H1 (cell line): Measurements from ENCODE around the gene ASB3. TPM values are rescaled to one million over a fixed set of nuclear protein-coding genes. Genes with fewer than 3 reads are reported as not detected.

Source experiments
- CTCF ChIA-PET: fragments of 300-600 bp; sonication (Branson Sonifier 250); formaldehyde crosslinking; loops from one replicate; lab custom pipeline; 2021; ENCODE audit not compliant: partially characterized antibody; lab: Charles Lee
- POLR2A ChIA-PET: fragments of 300-600 bp; sonication (Branson Sonifier 250); formaldehyde crosslinking; loops from one replicate; lab custom pipeline; 2021; ENCODE audit warnings: inconsistent platforms; ENCODE audit not compliant: partially characterized antibody; lab: Charles Lee
- DNase-seq, 2 experiments: peaks; one replicate each; pipeline versions ENCODE4 v3.0.0 to v3.0.0-alpha.2; 2010 to 2022; ENCODE audit warnings: low spot score in 2 of 2, low read depth in 1 of 2, mixed read lengths in 1 of 2
- FAIRE-seq: peaks from 2 replicates; lab custom pipeline; 2011; peaks lifted over from hg19 to GRCh38; lab: Jason Lieb, UNC
- H2AFZ ChIP-seq: 2 replicates; pipeline ENCODE4 v1.8.1; 2012; ENCODE audit warnings: low read length, inconsistent platforms
- H2AK5ac ChIP-seq: 2 replicates; pipeline ENCODE4 v1.6.1; 2013; ENCODE audit warnings: low read depth, low read length
- H2BK120ac ChIP-seq: replicated peaks from 2 replicates; pipeline ENCODE3; 2013; ENCODE audit warnings: low read depth, low read length, inconsistent platforms
- H2BK12ac ChIP-seq: 2 replicates; pipeline ENCODE4 v1.6.1; 2013; ENCODE audit warnings: low read depth, low read length
- H2BK15ac ChIP-seq: 2 replicates; pipeline ENCODE4 v1.6.1; 2013; ENCODE audit warnings: low read length
- H2BK20ac ChIP-seq: 2 replicates; pipeline ENCODE4 v1.6.1; 2013; ENCODE audit warnings: low read length
- H2BK5ac ChIP-seq: 2 replicates; pipeline ENCODE4 v1.6.1; 2013; ENCODE audit warnings: low read depth, low read length
- H3K14ac ChIP-seq: 2 replicates; pipeline ENCODE4 v1.6.1; 2013; ENCODE audit warnings: inconsistent platforms; ENCODE audit not compliant: insufficient read length
- H3K18ac ChIP-seq: 2 replicates; pipeline ENCODE4 v1.6.1; 2013; ENCODE audit warnings: low read length; ENCODE audit errors: extremely low read depth
- H3K23ac ChIP-seq: 2 replicates; pipeline ENCODE4 v1.6.1; 2013; ENCODE audit warnings: inconsistent platforms; ENCODE audit not compliant: insufficient read length
- H3K23me2 ChIP-seq: 2 replicates; pipeline ENCODE4 v1.6.1; 2013; ENCODE audit warnings: low read depth, low read length
- H3K27ac ChIP-seq: 2 replicates; pipeline ENCODE4 v1.6.1; 2011; ENCODE audit warnings: low read depth, low read length, inconsistent platforms
- H3K27me3 ChIP-seq, 4 experiments: replicated peaks in 1 of 4; 1 replicate in 1 of 4; 2 replicates in 3 of 4; pipeline versions ENCODE4 v1.6.1 to v1.8.1; 2011 to 2013; ENCODE audit warnings: low read length in 3 of 4, mild to moderate bottlenecking in 3 of 4, inconsistent platforms in 2 of 4, mixed read lengths in 2 of 4, moderate library complexity in 1 of 4; ENCODE audit not compliant: control insufficient read depth in 3 of 4, insufficient read depth in 3 of 4; ENCODE audit errors: extremely low read depth in 1 of 4
- H3K36me3 ChIP-seq, 4 experiments: 2 replicates each; pipeline versions ENCODE4 v1.6.1 to v1.8.1; 2011 to 2013; ENCODE audit warnings: mild to moderate bottlenecking in 4 of 4, low read length in 3 of 4, moderate library complexity in 2 of 4, control low read depth in 1 of 4, inconsistent platforms in 1 of 4; ENCODE audit not compliant: insufficient read depth in 4 of 4, control insufficient read depth in 2 of 4
- H3K4ac ChIP-seq: replicated peaks from 2 replicates; pipeline ENCODE3; 2013; ENCODE audit warnings: low read length, low read depth, mixed read lengths, inconsistent platforms; ENCODE audit not compliant: insufficient read length
- H3K4me1 ChIP-seq, 4 experiments: replicated peaks in 1 of 4; 1 replicate in 1 of 4; 2 replicates in 3 of 4; pipeline versions ENCODE4 v1.6.1 to v1.8.1; 2011 to 2013; ENCODE audit warnings: low read length in 3 of 4, inconsistent platforms in 2 of 4, mixed read lengths in 1 of 4; ENCODE audit not compliant: insufficient read depth in 4 of 4, control insufficient read depth in 3 of 4
- H3K4me2 ChIP-seq, 2 experiments: 2 replicates each; pipeline versions ENCODE4 v1.6.1 to v1.8.1; 2011 to 2013; ENCODE audit warnings: low read depth in 2 of 2, low read length in 2 of 2, control low read depth in 1 of 2, inconsistent platforms in 1 of 2, mild to moderate bottlenecking in 1 of 2; ENCODE audit not compliant: insufficient read depth in 1 of 2
- H3K4me3 ChIP-seq, 4 experiments: fragments of 200-600, 300-600 bp in 1 of 4; sonication (generic), shearing (Covaris generic), sonication (Bioruptor Twin) in 1 of 4; 2 replicates each; pipeline versions ENCODE4 v1.5.1 to v1.8.1; 2011 to 2016; ENCODE audit warnings: low read length in 4 of 4, low read depth in 3 of 4, control low read depth in 2 of 4, inconsistent platforms in 2 of 4, mild to moderate bottlenecking in 2 of 4, mixed read lengths in 1 of 4, moderate library complexity in 1 of 4; ENCODE audit not compliant: insufficient read depth in 2 of 4; ENCODE audit errors: extremely low read depth in 1 of 4
- H3K56ac ChIP-seq: replicated peaks from 2 replicates; pipeline ENCODE3; 2013; ENCODE audit warnings: low read depth, mild to moderate bottlenecking, mixed read lengths, low read length, inconsistent platforms; ENCODE audit not compliant: insufficient read length
- H3K79me1 ChIP-seq: 2 replicates; pipeline ENCODE4 v1.6.1; 2013; ENCODE audit warnings: low read depth, low read length, control low read depth
- H3K79me2 ChIP-seq, 2 experiments: 2 replicates each; pipeline versions ENCODE4 v1.6.1 to v1.8.1; 2012 to 2013; ENCODE audit warnings: low read length in 2 of 2, mild to moderate bottlenecking in 2 of 2, inconsistent platforms in 1 of 2; ENCODE audit not compliant: insufficient read depth in 2 of 2, control insufficient read depth in 1 of 2
- H3K9ac ChIP-seq, 4 experiments: replicated peaks in 1 of 4; 1 replicate in 1 of 4; 2 replicates in 3 of 4; pipeline versions ENCODE4 v1.6.1 to v1.8.1; 2011 to 2013; ENCODE audit warnings: low read depth in 3 of 4, low read length in 3 of 4, control low read depth in 2 of 4, mild to moderate bottlenecking in 2 of 4, moderate library complexity in 2 of 4, inconsistent platforms in 1 of 4; ENCODE audit errors: extremely low read depth in 1 of 4
- H3K9me3 ChIP-seq, 2 experiments: 2 replicates each; pipeline versions ENCODE4 v1.6.1 to v1.8.1; 2012 to 2013; ENCODE audit warnings: mild to moderate bottlenecking in 2 of 2, moderate library complexity in 2 of 2, control low read depth in 1 of 2, inconsistent platforms in 1 of 2, low read depth in 1 of 2, low read length in 1 of 2, mixed read lengths in 1 of 2; ENCODE audit not compliant: insufficient read depth in 2 of 2
- H4K20me1 ChIP-seq, 2 experiments: replicated peaks in 1 of 2; 2 replicates each; pipeline versions ENCODE3 to v1.8.1; 2011 to 2013; ENCODE audit warnings: inconsistent platforms in 2 of 2, low read length in 2 of 2, mild to moderate bottlenecking in 1 of 2; ENCODE audit not compliant: insufficient read depth in 2 of 2, control insufficient read depth in 1 of 2
- H4K5ac ChIP-seq: 2 replicates; pipeline ENCODE4 v1.6.1; 2013; ENCODE audit warnings: low read length, low read depth, mixed read lengths, inconsistent platforms; ENCODE audit not compliant: insufficient read length
- H4K8ac ChIP-seq: 2 replicates; pipeline ENCODE4 v1.8.0; 2013; ENCODE audit warnings: mild to moderate bottlenecking, moderate library complexity, low read length, inconsistent platforms; ENCODE audit not compliant: insufficient read depth; ENCODE audit errors: extremely low read depth
- H4K91ac ChIP-seq: replicated peaks from 2 replicates; pipeline ENCODE3; 2013; ENCODE audit warnings: low read length, mixed read lengths, inconsistent platforms; ENCODE audit not compliant: insufficient read length
- ATF2 ChIP-seq: IDR thresholded peaks from 2 replicates; pipeline ENCODE4 v1.6.1; 2012; ENCODE audit warnings: low read length, inconsistent platforms
- EP300 ChIP-seq, 2 experiments: IDR thresholded peaks; 1 replicate in 1 of 2; 2 replicates in 1 of 2; pipeline ENCODE4 v1.6.1; 2011 to 2012; ENCODE audit warnings: low read depth in 2 of 2, low read length in 2 of 2, mild to moderate bottlenecking in 2 of 2, borderline replicate concordance in 1 of 2, inconsistent platforms in 1 of 2, moderate library complexity in 1 of 2
- EZH2 ChIP-seq: fragments of 200-600 bp; sonication (generic); IDR thresholded peaks from 2 replicates; pipeline ENCODE4 v1.7.1; 2012; ENCODE audit warnings: low read depth, mild to moderate bottlenecking, moderate library complexity, low read length, inconsistent platforms; ENCODE audit not compliant: severe bottlenecking
- HDAC6 ChIP-seq: IDR thresholded peaks from one replicate; pipeline ENCODE4 v1.7.1; 2012; ENCODE audit warnings: low read depth, mild to moderate bottlenecking, inconsistent platforms, low read length, moderate library complexity
- KDM5A ChIP-seq: fragments of 200-600 bp; IDR thresholded peaks from 2 replicates; pipeline ENCODE4 v1.7.1; 2012; ENCODE audit warnings: mild to moderate bottlenecking, low read length, inconsistent platforms, mixed read lengths
- PHF8 ChIP-seq: fragments of 200-600 bp; sonication (generic); conservative IDR thresholded peaks from 2 replicates; pipeline ENCODE4 v1.7.1; 2012; ENCODE audit warnings: low read depth, mild to moderate bottlenecking, inconsistent platforms, low read length, moderate library complexity
- POLR2A ChIP-seq, 2 experiments: IDR thresholded peaks; 1 replicate in 1 of 2; 2 replicates in 1 of 2; pipeline ENCODE4 v1.6.1; 2011; ENCODE audit warnings: low read depth in 2 of 2, low read length in 2 of 2, mild to moderate bottlenecking in 2 of 2; ENCODE audit errors: control extremely low read depth in 1 of 2
- POU5F1 ChIP-seq: IDR thresholded peaks from 2 replicates; pipeline ENCODE4 v1.6.1; 2011; ENCODE audit warnings: low read depth, mild to moderate bottlenecking, low read length, moderate library complexity
- SIRT6 ChIP-seq: IDR thresholded peaks from one replicate; pipeline ENCODE4 v1.7.1; 2012; ENCODE audit warnings: low read length, inconsistent platforms
- TBP ChIP-seq: IDR thresholded peaks from 2 replicates; pipeline ENCODE4 v1.6.1; 2011; ENCODE audit warnings: low read depth, low read length, improper control_type of control experiment
- WGBS, 2 experiments: shearing (Covaris generic) in 1 of 2; methylation state at CpG; one replicate each; pipeline versions ENCODE4 v1.1.6 to v1.1.7; 2013 to 2015; ENCODE audit warnings: low lambda C conversion rate in 2 of 2, mixed read lengths in 2 of 2, inconsistent platforms in 1 of 2, low coverage in 1 of 2, missing lambda C conversion rate in 1 of 2; ENCODE audit not compliant: insufficient replicate concordance in 2 of 2, insufficient coverage in 1 of 2, insufficient read length in 1 of 2; ENCODE audit errors: extremely low coverage in 1 of 2, missing lambda C conversion rate in 1 of 2; 5-methylcytosine and 5-hydroxymethylcytosine counted together
- polyA plus RNA-seq, 7 experiments: library from polyadenylated mRNA; depleted of rRNA in 3 of 7; stranded (reverse) in 5 of 7; unstranded in 2 of 7; fragments of >200 nt in 5 of 7; fragments of 200-250 nt in 2 of 7; gene quantifications; 1 replicate in 5 of 7; 2 replicates in 1 of 7; 4 replicates in 1 of 7; pipeline versions ENCODE4 v1.2.1 to v1.2.3, GENCODE V29; 2011 to 2013; ENCODE audit warnings: missing spikeins in 2 of 7, mixed read lengths in 2 of 7
- total RNA-seq: library from RNA; stranded (reverse); fragmentation: NEBNext Ultra II Directional; extraction: Animal tissue kit (Norgen Biotek cat#: 25700); gene quantifications from 2 replicates; pipeline ENCODE4 v1.2.1, GENCODE V29; 2021
- TF ChIP-seq, protein P1 (sequence below): IDR thresholded peaks from 2 replicates; pipeline ENCODE4 v1.6.1; 2012; ENCODE audit warnings: inconsistent platforms

Gene ASB3
- total and polyA plus RNA-seq, 2 of the 8 experiments (the other 6 are each of a cell fraction or from before 2014, with no cell fraction given): 22.6 to 25.4 TPM

GRCh38 chr2:53632714-53633113, 154.0 kb downstream of the ASB3 start:
- H4K20me1 ChIP-seq: no peaks in the 10 kb centered on the region
- FAIRE-seq: no peak
- 81% methylated on average over 1 of the region's 1 CpG; no CpG with 5 or more reads in 1 of the 2 experiments for WGBS, 2 experiments

More at GRCh38 chr2:53632714-53633113, 154.0 kb downstream of the ASB3 start:
- Histone ChIP-seq H2BK20ac (no peak overlapping the region), H3K79me1 (no peaks in the 10 kb centered on the region), H3K9me3 (no peaks in the 10 kb centered on the region), H4K5ac (no peak overlapping the region), H3K18ac (no peak overlapping the region), H4K8ac (no peak overlapping the region), H3K14ac (no peak overlapping the region), H3K4me2 (no peak overlapping the region), H3K9ac (no peak overlapping the region), H3K36me3 (no peaks in the 10 kb centered on the region), H3K23me2 (no peaks in the 10 kb centered on the region), H2AFZ (no peak overlapping the region), H3K4ac (no peak overlapping the region), H3K79me2 (no peaks in the 10 kb centered on the region), H3K4me3 (no peak overlapping the region), H2BK120ac (no peak overlapping the region), H2BK12ac (no peak overlapping the region), H2BK5ac (no peak overlapping the region), H2BK15ac (no peak overlapping the region), H3K23ac (no peak overlapping the region), H3K4me1 (peaks cover 0 to 2% (median 0%) of the 10 kb centered on the region in 4 experiments; a peak in 1 of 7 replicates), H3K56ac (no peak overlapping the region), H2AK5ac (no peak overlapping the region), H4K91ac (no peak overlapping the region), H3K27ac (no peak overlapping the region), H3K27me3 (no peaks in the 10 kb centered on the region)
- no peak for DNase-seq
- no peak for TF ChIP-seq KDM5A
- no peak for TF ChIP-seq TBP
- TF ChIP-seq, protein P1, sequence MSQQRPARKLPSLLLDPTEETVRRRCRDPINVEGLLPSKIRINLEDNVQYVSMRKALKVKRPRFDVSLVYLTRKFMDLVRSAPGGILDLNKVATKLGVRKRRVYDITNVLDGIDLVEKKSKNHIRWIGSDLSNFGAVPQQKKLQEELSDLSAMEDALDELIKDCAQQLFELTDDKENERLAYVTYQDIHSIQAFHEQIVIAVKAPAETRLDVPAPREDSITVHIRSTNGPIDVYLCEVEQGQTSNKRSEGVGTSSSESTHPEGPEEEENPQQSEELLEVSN: no peak
- no peak for TF ChIP-seq ATF2
- TF ChIP-seq SIRT6: no peak
- no peak for TF ChIP-seq HDAC6
- TF ChIP-seq POLR2A (IDR thresholded peaks at IDR 0.05; ENCODE audit: control extremely low read depth in 1 of 2, low read depth in 2 of 2, low read length in 2 of 2): no peak
- TF ChIP-seq PHF8: no peak
- TF ChIP-seq EZH2: no peak
- TF ChIP-seq EP300 (IDR thresholded peaks at IDR 0.05; ENCODE audit: borderline replicate concordance in 1 of 2, low read depth in 2 of 2, low read length in 2 of 2): no peak
- no peak for TF ChIP-seq POU5F1
- POLR2A ChIA-PET: no interaction called here
- CTCF ChIA-PET: no interaction called here
